ENCODE data around the gene NAA80.

DNA sequence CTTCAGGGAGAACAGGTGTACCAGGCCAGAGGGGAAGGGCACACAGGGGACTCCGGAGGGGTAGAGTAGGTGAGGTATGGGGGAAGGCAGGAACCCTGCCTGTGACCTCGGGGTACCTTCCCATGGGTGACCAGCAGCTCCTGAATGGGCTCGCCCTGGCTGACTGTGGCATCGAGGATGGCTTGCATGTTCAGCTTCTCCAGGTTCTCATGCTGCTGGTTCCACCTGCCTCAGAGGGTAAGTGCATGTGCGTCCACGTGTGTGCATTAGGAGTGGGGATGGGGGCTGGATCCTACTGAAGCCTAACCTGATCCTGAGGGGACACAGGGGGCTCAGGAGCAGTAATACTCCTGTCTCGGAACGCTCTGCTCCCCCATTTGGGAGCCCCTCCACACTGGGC is 45.8 kb upstream of the NAA80 start:
- no peak for TF ChIP-seq POLR2A (IDR thresholded peaks at IDR 0.05)
- TF ChIP-seq, protein P1, sequence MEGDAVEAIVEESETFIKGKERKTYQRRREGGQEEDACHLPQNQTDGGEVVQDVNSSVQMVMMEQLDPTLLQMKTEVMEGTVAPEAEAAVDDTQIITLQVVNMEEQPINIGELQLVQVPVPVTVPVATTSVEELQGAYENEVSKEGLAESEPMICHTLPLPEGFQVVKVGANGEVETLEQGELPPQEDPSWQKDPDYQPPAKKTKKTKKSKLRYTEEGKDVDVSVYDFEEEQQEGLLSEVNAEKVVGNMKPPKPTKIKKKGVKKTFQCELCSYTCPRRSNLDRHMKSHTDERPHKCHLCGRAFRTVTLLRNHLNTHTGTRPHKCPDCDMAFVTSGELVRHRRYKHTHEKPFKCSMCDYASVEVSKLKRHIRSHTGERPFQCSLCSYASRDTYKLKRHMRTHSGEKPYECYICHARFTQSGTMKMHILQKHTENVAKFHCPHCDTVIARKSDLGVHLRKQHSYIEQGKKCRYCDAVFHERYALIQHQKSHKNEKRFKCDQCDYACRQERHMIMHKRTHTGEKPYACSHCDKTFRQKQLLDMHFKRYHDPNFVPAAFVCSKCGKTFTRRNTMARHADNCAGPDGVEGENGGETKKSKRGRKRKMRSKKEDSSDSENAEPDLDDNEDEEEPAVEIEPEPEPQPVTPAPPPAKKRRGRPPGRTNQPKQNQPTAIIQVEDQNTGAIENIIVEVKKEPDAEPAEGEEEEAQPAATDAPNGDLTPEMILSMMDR (IDR thresholded peaks at IDR 0.05), result no peak
